Activated CD8-positive, alpha-beta memory T cell treated with anti-CD3 and anti-CD28 coated beads, Interleukin-2, amount 10 ng/mL, durations not matched to agents 7 days and 5 days (primary cell): ENCODE measurements around the gene SDCCAG8. TPM values are rescaled to one million over a fixed set of nuclear protein-coding genes. Genes with fewer than 3 reads are reported as not detected.

Source experiments
- ATAC-seq: fragments of 150-1000 bp; cut with Tn5 transposase; one replicate; pipeline ENCODE4 v1.10.0; 2021; ENCODE audit warnings: moderate library complexity
- CTCF ChIA-PET: fragments of 350-600 bp; sonication (Branson Sonifier 250); formaldehyde crosslinking; loops from one replicate; lab custom pipeline; 2021; ENCODE audit warnings: antibody characterized with exemption; lab: Charles Lee
- DNase-seq: peaks from one replicate; pipeline ENCODE4 v3.0.0-alpha.2; 2020
- H3K27ac Mint-ChIP-seq: one replicate; pipeline ENCODE4 v1.8.0; 2021; ENCODE audit warnings: mild to moderate bottlenecking, mixed read lengths
- H3K27me3 Mint-ChIP-seq: one replicate; pipeline ENCODE4 v1.8.0; 2021; ENCODE audit warnings: mixed read lengths
- H3K36me3 Mint-ChIP-seq: one replicate; pipeline ENCODE4 v1.8.0; 2021; ENCODE audit warnings: mild to moderate bottlenecking, mixed read lengths
- H3K4me1 Mint-ChIP-seq: one replicate; pipeline ENCODE4 v1.8.0; 2021; ENCODE audit warnings: mixed read lengths
- H3K4me3 Mint-ChIP-seq: one replicate; pipeline ENCODE4 v1.8.0; 2021; ENCODE audit warnings: mild to moderate bottlenecking, moderate library complexity, mixed read lengths
- H3K9me3 Mint-ChIP-seq: one replicate; pipeline ENCODE4 v1.8.0; 2022; ENCODE audit warnings: low read depth, mixed read lengths
- total RNA-seq, 2 experiments: library from RNA; stranded (reverse); gene quantifications; one replicate each; pipeline ENCODE4 v1.2.3, GENCODE V29; 2021

Gene SDCCAG8
- total RNA-seq, 2 experiments from 2014 or later = 14.9 to 27.1 TPM

GRCh38 chr1:243435836-243436235 lies 180.0 kb downstream of the SDCCAG8 start:
- no peak overlapping the region for H3K4me3 Mint-ChIP-seq
- H3K27ac Mint-ChIP-seq = no peak overlapping the region
- H3K27me3 Mint-ChIP-seq = no peaks in the 10 kb centered on the region
- no peaks in the 10 kb centered on the region for H3K9me3 Mint-ChIP-seq
- ATAC-seq (no peak), DNase-seq (no peak)
- H3K36me3 Mint-ChIP-seq = peaks cover 6% of the 10 kb centered on the region
- CTCF ChIA-PET = no interaction called here
- peaks cover 15% of the 10 kb centered on the region for H3K4me1 Mint-ChIP-seq

- Mint-ChIP-seq H3K27ac (no peak overlapping the region), H3K36me3 (peaks cover 3% of the 10 kb centered on the region), H3K27me3 (no peaks in the 10 kb centered on the region), H3K9me3 (no peaks in the 10 kb centered on the region), H3K4me1 (peaks cover 19% of the 10 kb centered on the region), H3K4me3 (no peak overlapping the region)
- ATAC-seq (no peak), DNase-seq (no peak)
- CTCF ChIA-PET = no interaction called here
These were observed 182.3 kb downstream of the SDCCAG8 start for GRCh38 chr1:243438146-243438545.

- Mint-ChIP-seq H3K36me3 (peaks cover 3% of the 10 kb centered on the region), H3K27ac (no peak overlapping the region), H3K9me3 (no peaks in the 10 kb centered on the region), H3K27me3 (no peaks in the 10 kb centered on the region), H3K4me3 (no peak overlapping the region), H3K4me1 (peaks cover 14% of the 10 kb centered on the region)
- no peak for ATAC-seq
- CTCF ChIA-PET = no interaction called here
- no peak for DNase-seq
These were observed 183.0 kb downstream of the SDCCAG8 start for GRCh38 chr1:243438815-243439214.

GRCh38 chr1:243440406-243440805 lies 184.6 kb downstream of the SDCCAG8 start:
- CTCF ChIA-PET = no interaction called here
- Mint-ChIP-seq H3K4me1 (peaks cover 11% of the 10 kb centered on the region), H3K27me3 (no peaks in the 10 kb centered on the region), H3K27ac (no peak overlapping the region), H3K9me3 (no peaks in the 10 kb centered on the region), H3K36me3 (peaks cover 3% of the 10 kb centered on the region), H3K4me3 (no peak overlapping the region)
- no peak for DNase-seq
- ATAC-seq = no peak

- DNase-seq = no peak
- no peaks in the 10 kb centered on the region for H3K9me3 Mint-ChIP-seq
- no peak overlapping the region for H3K27ac Mint-ChIP-seq
- H3K4me1 Mint-ChIP-seq = peaks cover 11% of the 10 kb centered on the region
- no peak for ATAC-seq
- peaks cover 3% of the 10 kb centered on the region for H3K36me3 Mint-ChIP-seq
- H3K4me3 Mint-ChIP-seq = no peak overlapping the region
- CTCF ChIA-PET = no interaction called here
- no peaks in the 10 kb centered on the region for H3K27me3 Mint-ChIP-seq
These were observed 185.8 kb downstream of the SDCCAG8 start for GRCh38 chr1:243441601-243442000.

- Mint-ChIP-seq H3K36me3 (peaks cover 3% of the 10 kb centered on the region), H3K27me3 (no peaks in the 10 kb centered on the region), H3K4me3 (no peak overlapping the region), H3K4me1 (peaks cover 24% of the 10 kb centered on the region), H3K27ac (no peak overlapping the region), H3K9me3 (no peaks in the 10 kb centered on the region)
- ATAC-seq = no peak
- CTCF ChIA-PET = no interaction called here
- no peak for DNase-seq
These were observed 187.7 kb downstream of the SDCCAG8 start for GRCh38 chr1:243443557-243443956.

GRCh38 chr1:243447347-243447746 lies 191.5 kb downstream of the SDCCAG8 start:
- CTCF ChIA-PET = no interaction called here
- no peak overlapping the region for H3K4me3 Mint-ChIP-seq

GRCh38 chr1:243447844-243448243 lies 192.0 kb downstream of the SDCCAG8 start:
- Mint-ChIP-seq H3K27ac (peak overlapping the region; percentile 43), H3K4me1 (peaks cover 15% of the 10 kb centered on the region), H3K9me3 (no peaks in the 10 kb centered on the region), H3K36me3 (peaks cover 3% of the 10 kb centered on the region), H3K4me3 (no peak overlapping the region), H3K27me3 (no peaks in the 10 kb centered on the region)
- ATAC-seq (no peak), DNase-seq (no peak)
- CTCF ChIA-PET = no interaction called here

More at GRCh38 chr1:243447347-243447746, 191.5 kb downstream of the SDCCAG8 start:
- Mint-ChIP-seq H3K36me3 (peaks cover 3% of the 10 kb centered on the region), H3K27me3 (no peaks in the 10 kb centered on the region), H3K27ac (no peak overlapping the region), H3K4me1 (peaks cover 15% of the 10 kb centered on the region), H3K9me3 (no peaks in the 10 kb centered on the region)
- DNase-seq (no peak), ATAC-seq (no peak)

GRCh38 chr1:243449373-243449772 lies 193.5 kb downstream of the SDCCAG8 start:
- no peak for ATAC-seq

GRCh38 chr1:243452092-243452491 lies 196.3 kb downstream of the SDCCAG8 start:
- ATAC-seq = no peak
- no peaks in the 10 kb centered on the region for H3K27me3 Mint-ChIP-seq
- H3K9me3 Mint-ChIP-seq = no peaks in the 10 kb centered on the region
- H3K36me3 Mint-ChIP-seq = peaks cover 3% of the 10 kb centered on the region
- no peak overlapping the region for H3K4me3 Mint-ChIP-seq
- H3K27ac Mint-ChIP-seq = no peak overlapping the region
- peaks cover 13% of the 10 kb centered on the region for H3K4me1 Mint-ChIP-seq
- CTCF ChIA-PET = no interaction called here
- no peak for DNase-seq

More at GRCh38 chr1:243449373-243449772, 193.5 kb downstream of the SDCCAG8 start:
- H3K9me3 Mint-ChIP-seq = no peaks in the 10 kb centered on the region
- H3K4me1 Mint-ChIP-seq = peaks cover 13% of the 10 kb centered on the region
- DNase-seq = no peak
- no peak overlapping the region for H3K4me3 Mint-ChIP-seq
- H3K27me3 Mint-ChIP-seq = no peaks in the 10 kb centered on the region
- H3K36me3 Mint-ChIP-seq = peaks cover 3% of the 10 kb centered on the region
- CTCF ChIA-PET = no interaction called here
- H3K27ac Mint-ChIP-seq = no peak overlapping the region

- DNase-seq = no peak
- peaks cover 7% of the 10 kb centered on the region for H3K4me1 Mint-ChIP-seq
- no peak overlapping the region for H3K27ac Mint-ChIP-seq
- H3K36me3 Mint-ChIP-seq = no peaks in the 10 kb centered on the region
- no peak for ATAC-seq
- no peaks in the 10 kb centered on the region for H3K27me3 Mint-ChIP-seq
- no peak overlapping the region for H3K4me3 Mint-ChIP-seq
- no peaks in the 10 kb centered on the region for H3K9me3 Mint-ChIP-seq
- CTCF ChIA-PET = no interaction called here
These were observed 198.6 kb downstream of the SDCCAG8 start for GRCh38 chr1:243454328-243454997.

GRCh38 chr1:243455760-243456651 lies 200.2 kb downstream of the SDCCAG8 start:
- H3K36me3 Mint-ChIP-seq = no peaks in the 10 kb centered on the region
- H3K27me3 Mint-ChIP-seq = no peaks in the 10 kb centered on the region
- no peaks in the 10 kb centered on the region for H3K9me3 Mint-ChIP-seq
- peaks cover 7% of the 10 kb centered on the region for H3K4me1 Mint-ChIP-seq
- DNase-seq (no peak), ATAC-seq (no peak)
- no peak overlapping the region for H3K4me3 Mint-ChIP-seq
- CTCF ChIA-PET = no interaction called here
- no peak overlapping the region for H3K27ac Mint-ChIP-seq

GRCh38 chr1:243457363-243457982 lies 201.6 kb downstream of the SDCCAG8 start:
- H3K9me3 Mint-ChIP-seq = no peaks in the 10 kb centered on the region
- CTCF ChIA-PET = no interaction called here
- H3K4me1 Mint-ChIP-seq = peaks cover 8% of the 10 kb centered on the region
- H3K27me3 Mint-ChIP-seq = no peaks in the 10 kb centered on the region
- H3K4me3 Mint-ChIP-seq = no peak overlapping the region
- no peak overlapping the region for H3K27ac Mint-ChIP-seq
- no peak for DNase-seq
- no peaks in the 10 kb centered on the region for H3K36me3 Mint-ChIP-seq
- no peak for ATAC-seq
